NB4 (cell line): ENCODE data around the gene G3BP1.
A peak's percentile ranks its signal among the peaks of the same experiment; 100 is the strongest.

ENCODE experiments used
- DNase-seq: peaks from one replicate; pipeline ENCODE4 v3.0.0; 2010; ENCODE audit warnings: low read depth
- H3K4me3 ChIP-seq: one replicate; pipeline ENCODE4 v1.5.1; 2011; ENCODE audit warnings: mild to moderate bottlenecking, low read depth, low read length, moderate library complexity
- MAX ChIP-seq: IDR thresholded peaks from 2 replicates; pipeline ENCODE4 v1.6.1; 2011; ENCODE audit warnings: low read depth, low read length
- MYC ChIP-seq: IDR thresholded peaks from 2 replicates; pipeline ENCODE4 v1.6.1; 2011; ENCODE audit warnings: low read depth, low read length
- POLR2A ChIP-seq: IDR thresholded peaks from 2 replicates; pipeline ENCODE4 v1.6.1; 2011; ENCODE audit warnings: mild to moderate bottlenecking; ENCODE audit not compliant: insufficient read length; ENCODE audit errors: extremely low read depth
- TF ChIP-seq, protein P1 (sequence below): IDR thresholded peaks from one replicate; pipeline ENCODE4 v1.5.1; 2012; ENCODE audit warnings: low read depth, low read length

G3BP1 gene

DNA sequence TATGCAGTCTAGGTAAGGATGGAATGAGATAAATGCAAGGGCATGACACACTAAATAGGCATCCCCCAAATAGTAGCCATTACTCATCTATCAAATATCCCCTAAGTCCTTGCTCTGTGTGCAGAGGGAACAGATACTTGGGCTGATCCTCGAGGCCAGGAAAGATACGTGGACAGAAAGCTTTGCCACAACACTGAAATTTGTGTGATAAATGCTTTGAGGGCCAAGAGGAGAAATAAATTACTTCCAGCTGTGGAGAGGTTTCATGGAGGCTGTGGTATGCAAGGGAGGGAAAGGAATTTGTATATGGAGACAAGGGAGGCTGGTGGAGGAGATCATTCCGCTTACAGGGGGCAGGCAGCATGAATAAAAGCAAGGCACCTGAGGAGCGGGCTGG is 31.8 kb upstream of the G3BP1 start:
- no peak overlapping the region for H3K4me3 ChIP-seq

GRCh38 chr5:151740336-151740942 is 31.3 kb upstream of the G3BP1 start:
- H3K4me3 ChIP-seq = no peak overlapping the region
- peak; percentile 76 for DNase-seq
- TF ChIP-seq MYC (no peak), MAX (no peak)
- TF ChIP-seq, protein P1, sequence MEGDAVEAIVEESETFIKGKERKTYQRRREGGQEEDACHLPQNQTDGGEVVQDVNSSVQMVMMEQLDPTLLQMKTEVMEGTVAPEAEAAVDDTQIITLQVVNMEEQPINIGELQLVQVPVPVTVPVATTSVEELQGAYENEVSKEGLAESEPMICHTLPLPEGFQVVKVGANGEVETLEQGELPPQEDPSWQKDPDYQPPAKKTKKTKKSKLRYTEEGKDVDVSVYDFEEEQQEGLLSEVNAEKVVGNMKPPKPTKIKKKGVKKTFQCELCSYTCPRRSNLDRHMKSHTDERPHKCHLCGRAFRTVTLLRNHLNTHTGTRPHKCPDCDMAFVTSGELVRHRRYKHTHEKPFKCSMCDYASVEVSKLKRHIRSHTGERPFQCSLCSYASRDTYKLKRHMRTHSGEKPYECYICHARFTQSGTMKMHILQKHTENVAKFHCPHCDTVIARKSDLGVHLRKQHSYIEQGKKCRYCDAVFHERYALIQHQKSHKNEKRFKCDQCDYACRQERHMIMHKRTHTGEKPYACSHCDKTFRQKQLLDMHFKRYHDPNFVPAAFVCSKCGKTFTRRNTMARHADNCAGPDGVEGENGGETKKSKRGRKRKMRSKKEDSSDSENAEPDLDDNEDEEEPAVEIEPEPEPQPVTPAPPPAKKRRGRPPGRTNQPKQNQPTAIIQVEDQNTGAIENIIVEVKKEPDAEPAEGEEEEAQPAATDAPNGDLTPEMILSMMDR = peak; percentile 59

More for the DNA sequence above, 31.8 kb upstream of the G3BP1 start:
- DNase-seq = no peak
- TF ChIP-seq MYC (no peak), POLR2A (no peak), MAX (no peak)
- TF ChIP-seq, protein P1 = no peak

DNA sequence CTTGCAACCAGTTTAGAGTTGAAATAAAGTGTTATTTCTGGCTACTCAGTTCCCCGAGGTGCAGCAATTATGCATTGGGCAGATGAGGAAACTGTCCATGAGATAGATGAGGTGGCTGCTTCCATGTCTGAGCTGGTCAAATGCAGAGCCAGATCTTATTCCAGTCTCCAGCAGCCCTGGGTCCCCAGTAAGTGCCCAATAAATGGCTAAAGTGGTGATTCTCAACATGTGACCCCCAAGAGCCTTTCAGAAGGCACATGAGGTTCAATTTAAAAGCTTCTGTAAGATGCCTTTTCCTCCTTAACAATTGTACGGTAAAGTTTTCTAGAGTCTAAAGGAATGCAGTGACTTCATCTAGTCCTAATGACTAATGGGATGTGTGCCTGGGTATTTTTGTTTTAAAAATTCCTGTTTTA is 30.8 kb upstream of the G3BP1 start:
- DNase-seq = no peak
- TF ChIP-seq MYC (no peak), MAX (0 out of 2 replicates have a peak, but pooled peaks have one; percentile 2)
- no peak overlapping the region for H3K4me3 ChIP-seq

- TF ChIP-seq MAX = no peak
- no peak for TF ChIP-seq MYC
- no peak for TF ChIP-seq POLR2A
- TF ChIP-seq, protein P1 = no peak
- H3K4me3 ChIP-seq = no peak overlapping the region
- no peak for DNase-seq
Observed at GRCh38 chr5:151741678-151742423, 29.9 kb upstream of the G3BP1 start.

DNA sequence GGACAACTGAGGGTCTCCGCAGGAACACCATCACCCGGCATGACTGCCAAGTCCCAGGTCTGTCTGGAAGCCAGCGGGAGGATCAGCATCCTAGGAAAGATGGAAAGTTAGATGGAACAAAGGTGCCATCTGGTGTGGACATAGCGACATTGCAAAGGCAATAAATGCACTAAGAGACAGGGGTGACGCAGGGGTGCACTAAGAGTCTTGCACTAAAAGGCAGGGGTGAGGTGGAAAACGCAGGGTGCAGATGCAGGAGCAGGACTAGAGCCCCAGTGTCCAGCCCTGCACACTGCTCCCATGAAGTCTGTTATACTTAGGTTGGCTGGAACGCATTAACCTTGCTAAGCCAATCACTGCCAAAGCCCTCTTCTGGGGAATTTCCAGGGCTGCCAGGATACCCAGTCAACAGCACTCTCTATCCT is 28.9 kb upstream of the G3BP1 start:
- DNase-seq = peak; percentile 39
- TF ChIP-seq, protein P1 = peak; percentile 21
- no peak for TF ChIP-seq MYC
- H3K4me3 ChIP-seq = no peak overlapping the region

- DNase-seq = no peak
- no peak for TF ChIP-seq MAX
- TF ChIP-seq POLR2A = no peak
- TF ChIP-seq MYC = no peak
- H3K4me3 ChIP-seq = no peak overlapping the region
Observed at GRCh38 chr5:151743530-151743929, 28.2 kb upstream of the G3BP1 start.
